GM18508 (cell line): ENCODE measurements around the gene FAHD2A.
"Not testable (repeated sequence)": the region's sequence is repeated elsewhere in the genome, so short reads cannot be mapped to it uniquely, and the experiment has no call there.

ENCODE experiments used
- ATAC-seq: cut with Tn5 transposase; IDR thresholded peaks from one replicate; pipeline ENCODE4 v1.9.1; 2021; ENCODE audit warnings: moderate number of reproducible peaks; ENCODE audit not compliant: insufficient read depth, unreplicated experiment

The FAHD2A gene

DNA sequence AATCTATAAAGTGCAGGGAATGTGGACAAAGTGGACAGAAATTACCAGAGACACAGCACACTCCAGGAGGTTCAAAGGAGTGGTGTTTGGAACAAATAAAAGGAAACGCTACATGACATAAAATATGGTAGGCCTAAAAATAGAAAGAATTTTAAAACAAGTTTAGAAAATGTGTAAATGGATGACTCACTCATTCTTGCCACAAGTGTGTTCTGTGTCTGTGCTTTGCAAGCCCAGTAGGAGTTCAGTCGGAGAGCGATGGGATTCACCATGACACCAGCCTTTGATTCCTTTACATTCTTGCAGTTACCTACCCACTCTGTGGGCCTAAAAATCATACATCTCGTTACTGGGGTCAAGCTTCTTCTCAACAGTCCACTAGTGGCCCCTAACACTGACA lies 30.9 kb downstream of the FAHD2A start:
- ATAC-seq = not testable (repeated sequence)

DNA sequence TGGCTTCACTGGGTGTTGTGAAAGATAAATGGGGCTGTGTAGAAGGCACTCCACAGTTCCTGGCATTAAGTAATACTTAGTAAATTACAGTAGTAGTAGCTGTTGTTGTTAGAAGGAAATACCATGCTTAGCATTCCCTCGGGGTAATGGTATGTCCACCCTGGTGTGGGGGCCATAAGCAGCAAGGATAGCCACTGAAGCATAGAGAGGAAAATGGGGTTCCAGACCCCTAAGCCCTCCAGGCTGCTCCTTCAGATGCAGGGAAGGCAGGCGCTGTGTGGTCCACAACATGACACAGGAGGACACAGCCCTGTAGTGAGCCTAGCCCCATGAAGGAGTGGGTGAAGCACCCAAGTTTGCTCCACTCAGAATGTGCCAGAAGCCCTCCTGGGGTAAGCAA lies 31.5 kb downstream of the FAHD2A start:
- not testable (repeated sequence) for ATAC-seq

DNA sequence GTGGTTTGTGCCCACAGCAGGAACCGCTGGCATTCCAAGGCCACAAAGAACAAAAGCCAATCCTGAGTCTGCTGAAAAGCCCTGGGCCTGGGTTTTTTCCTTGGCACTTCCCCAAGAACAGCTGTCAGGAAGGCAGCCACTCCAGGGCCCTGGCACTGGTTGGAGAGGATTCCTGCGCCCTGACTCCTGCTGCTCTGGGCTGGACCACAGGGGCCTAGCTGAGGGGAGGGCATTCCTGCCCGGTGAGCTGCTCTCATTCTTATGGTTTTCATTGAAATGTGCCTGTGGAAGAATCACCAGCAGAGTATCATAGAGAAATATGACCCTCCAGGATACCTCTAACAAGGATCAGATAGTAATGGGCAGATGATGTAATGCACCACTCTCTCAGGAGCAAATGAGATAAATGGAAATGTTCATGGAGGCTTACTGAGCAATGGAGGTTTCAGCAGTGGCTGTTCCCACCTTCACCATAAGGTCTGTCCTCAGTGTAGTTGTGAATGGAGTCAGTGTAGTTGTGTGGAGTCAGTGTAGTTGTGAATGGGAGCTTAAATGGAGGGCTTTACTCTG lies 32.1 kb downstream of the FAHD2A start:
- not testable (repeated sequence) for ATAC-seq

DNA sequence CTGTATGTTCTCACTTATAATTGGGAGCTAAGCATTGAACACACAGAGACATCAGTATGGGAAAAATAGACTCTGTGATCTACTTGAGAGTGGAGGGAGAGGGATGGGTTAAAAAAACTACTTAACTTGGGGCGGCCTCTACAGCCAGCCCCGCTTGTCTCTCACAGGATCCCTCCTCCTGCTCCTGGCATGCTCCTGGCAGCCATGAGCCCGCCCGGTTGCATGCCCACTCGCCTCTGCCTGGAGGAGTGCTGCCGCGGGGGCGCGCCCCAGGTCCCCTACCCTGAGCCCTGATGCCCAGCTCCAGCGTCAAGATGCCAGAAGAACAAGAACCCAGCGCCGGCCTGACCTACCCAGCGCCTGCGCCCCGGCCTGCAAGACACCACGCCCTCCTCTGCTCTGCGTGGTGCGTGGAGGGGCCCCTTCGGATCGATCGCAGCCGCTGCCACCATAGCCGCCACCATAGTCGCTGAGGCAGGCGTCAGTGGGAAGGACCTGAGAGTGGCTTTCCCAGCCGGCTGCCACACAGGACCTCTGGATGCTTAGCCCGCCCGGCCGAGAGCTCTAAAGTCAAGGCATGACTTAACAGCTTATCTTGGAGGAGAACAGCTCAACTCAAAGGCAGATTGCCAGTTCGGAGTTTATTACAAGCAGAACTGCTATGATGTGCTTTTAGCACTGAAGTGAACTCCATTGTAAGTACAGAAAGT lies 32.8 kb downstream of the FAHD2A start:
- ATAC-seq = not testable (repeated sequence)

DNA sequence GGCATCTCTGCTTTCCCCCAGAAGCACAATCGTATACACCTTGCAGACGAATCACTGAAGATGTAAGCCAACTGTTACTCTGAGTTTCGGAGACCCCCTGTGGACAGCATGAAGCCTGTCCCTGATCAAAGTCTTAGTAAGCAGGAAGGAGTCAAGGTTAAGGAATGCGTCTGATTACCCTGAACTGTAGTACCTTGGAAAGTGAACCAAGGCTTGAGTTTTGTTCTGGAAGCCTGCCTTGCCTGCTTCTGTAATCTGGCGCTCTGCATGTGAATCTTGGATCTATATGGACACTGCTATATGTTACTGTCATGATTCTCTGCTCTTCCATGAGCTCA lies 33.3 kb downstream of the FAHD2A start:
- not testable (repeated sequence) for ATAC-seq

GRCh38 chr2:95442474-95443099 lies 40.1 kb downstream of the FAHD2A start:
- not testable (repeated sequence) for ATAC-seq

DNA sequence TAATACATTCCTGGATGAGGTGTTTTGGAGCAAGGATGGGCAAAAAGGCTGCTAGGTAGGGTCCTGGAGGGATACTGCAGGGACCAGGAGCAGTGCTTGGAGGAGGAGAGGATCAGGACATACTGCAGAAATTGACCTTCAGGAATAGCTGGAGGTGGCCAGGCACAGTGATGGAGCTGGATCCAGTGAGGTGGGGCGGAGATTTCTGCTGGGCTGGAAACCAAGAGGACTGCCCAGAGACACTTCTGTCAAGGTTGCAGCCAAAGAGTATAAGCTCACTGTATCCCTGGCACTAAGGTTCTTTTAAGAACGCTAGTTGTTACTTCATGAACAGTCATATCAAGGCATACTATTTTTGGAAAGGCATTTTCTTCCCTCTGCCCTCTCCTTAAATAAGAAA lies 42.8 kb downstream of the FAHD2A start:
- ATAC-seq = not testable (repeated sequence)

DNA sequence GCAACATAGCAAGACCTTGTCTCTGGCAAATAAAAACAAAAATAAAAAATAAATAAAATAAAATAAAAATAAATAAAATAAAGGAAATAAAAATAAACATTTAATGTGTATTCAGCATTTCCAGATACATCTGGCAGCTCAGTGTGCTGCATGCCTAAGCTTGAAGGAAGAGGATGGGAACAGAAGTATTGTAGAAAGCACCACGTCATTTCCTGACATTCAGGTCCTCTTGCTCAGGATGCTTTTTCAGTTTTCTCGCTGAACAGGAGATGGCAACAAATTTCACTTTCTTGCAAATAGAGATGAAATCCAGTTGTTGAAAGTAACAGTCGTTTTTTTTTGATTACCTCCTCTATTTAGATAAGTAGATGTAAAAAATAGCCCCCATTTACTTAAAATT lies 60.8 kb downstream of the FAHD2A start:
- ATAC-seq = not testable (repeated sequence)
